ENCODE results near the gene ZNF385B.
"Not testable (repeated sequence)": the region's sequence is repeated elsewhere in the genome, so short reads cannot be mapped to it uniquely, and the experiment has no call there.

The ZNF385B gene

GRCh38 chr2:179817181-179817841 lies 44.1 kb downstream of the ZNF385B start:
- in situ Hi-C loops (cut with HindIII; ENCODE audit: low pct_ligation_motif_present, low pct_unique_long_range_greater_than_20kb, low sequenced_read_pairs) = no loop called here
- DNase-seq = no peak

DNA sequence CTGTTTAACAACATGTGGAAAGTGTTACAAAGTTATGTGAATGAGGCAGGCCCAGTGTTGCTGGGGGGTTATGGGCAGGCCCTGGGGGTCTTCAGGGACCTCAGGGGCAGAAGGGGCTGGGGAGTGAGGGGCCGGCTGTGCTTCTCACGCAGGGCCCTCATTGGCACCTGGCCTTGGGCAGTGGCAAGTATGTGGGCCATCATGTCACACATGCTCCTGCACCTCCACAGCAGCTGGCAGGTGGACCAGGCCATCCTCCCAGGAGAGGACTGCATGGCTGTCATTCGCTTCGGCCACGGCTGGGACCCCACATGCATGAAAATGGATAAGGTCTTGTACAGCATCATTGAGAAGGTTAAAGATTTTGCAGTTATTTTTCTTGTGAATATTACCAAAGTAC lies 47.4 kb downstream of the ZNF385B start:
- DNase-seq = no peak
- in situ Hi-C loops (cut with HindIII; ENCODE audit: low pct_ligation_motif_present, low pct_unique_long_range_greater_than_20kb, low sequenced_read_pairs) = no loop called here

DNA sequence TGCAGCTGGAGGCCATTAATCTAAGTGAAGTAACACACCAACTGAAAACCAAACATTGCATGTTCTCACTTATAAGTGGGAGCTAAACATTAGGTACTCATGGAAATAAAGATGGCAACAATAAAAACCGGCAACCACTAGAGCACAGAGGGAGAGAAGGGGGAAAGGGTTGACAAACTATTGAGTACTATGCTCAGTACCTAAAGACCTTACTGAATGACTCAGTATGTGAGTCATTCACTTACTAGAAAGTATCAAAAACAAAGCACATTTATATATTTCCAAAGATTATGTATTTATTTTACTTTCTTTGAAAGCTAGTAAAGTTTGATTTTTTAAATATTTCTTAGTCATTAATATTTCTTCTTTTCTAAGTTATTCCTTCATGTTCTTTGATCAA lies 48.9 kb downstream of the ZNF385B start:
- in situ Hi-C loops (cut with HindIII; ENCODE audit: low pct_ligation_motif_present, low pct_unique_long_range_greater_than_20kb, low sequenced_read_pairs) = no loop called here
- DNase-seq = no peak

- DNase-seq = no peak
- in situ Hi-C loops (cut with HindIII; ENCODE audit: low pct_ligation_motif_present, low pct_unique_long_range_greater_than_20kb, low sequenced_read_pairs) = no loop called here
Measured at GRCh38 chr2:179811042-179811441, 50.4 kb downstream of the ZNF385B start.

DNA sequence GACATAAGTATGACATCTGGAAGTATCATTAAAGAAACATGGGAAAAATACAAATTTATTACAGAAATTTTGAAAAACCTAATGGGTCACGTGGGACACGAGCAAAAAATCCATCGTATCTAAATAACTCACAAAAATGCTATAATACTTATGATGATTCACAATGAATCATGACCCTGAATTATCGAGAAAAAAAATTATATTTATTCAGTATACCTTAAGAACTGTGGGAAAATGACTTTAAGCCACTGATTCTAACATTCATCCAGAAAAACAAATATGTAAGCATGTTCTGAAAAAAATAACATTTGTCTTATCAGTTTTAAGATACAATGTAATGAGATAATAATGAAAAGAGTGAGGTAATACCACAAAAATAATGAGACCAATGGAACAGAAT lies 51.8 kb downstream of the ZNF385B start:
- DNase-seq = no peak
- in situ Hi-C loops (cut with HindIII; ENCODE audit: low pct_ligation_motif_present, low pct_unique_long_range_greater_than_20kb, low sequenced_read_pairs) = no loop called here

DNA sequence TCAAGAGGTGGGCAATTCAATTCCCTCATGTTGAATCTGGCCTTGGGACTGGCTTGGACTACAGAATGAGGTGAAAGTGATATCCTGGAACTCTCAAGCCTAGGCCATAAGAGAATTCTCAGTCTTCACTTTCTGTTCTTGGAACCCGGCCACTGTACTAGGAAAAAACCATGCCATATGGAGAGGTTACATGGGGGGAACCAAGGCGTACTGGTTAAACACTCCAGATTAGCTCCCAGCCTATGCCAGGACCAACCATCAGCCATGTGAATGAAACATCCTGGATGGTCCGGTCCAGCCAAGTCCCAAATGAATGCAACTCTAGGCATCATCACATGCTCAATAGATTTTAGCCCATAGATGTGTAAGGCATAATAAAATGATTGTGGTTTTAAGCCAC lies 56.4 kb downstream of the ZNF385B start:
- in situ Hi-C loops (cut with HindIII; ENCODE audit: low pct_ligation_motif_present, low pct_unique_long_range_greater_than_20kb, low sequenced_read_pairs) = no loop called here
- DNase-seq = no peak

- in situ Hi-C loops (cut with HindIII; ENCODE audit: low pct_ligation_motif_present, low pct_unique_long_range_greater_than_20kb, low sequenced_read_pairs) = no loop called here
- no peak for DNase-seq
Measured at GRCh38 chr2:179804206-179804605, 57.2 kb downstream of the ZNF385B start.

DNA sequence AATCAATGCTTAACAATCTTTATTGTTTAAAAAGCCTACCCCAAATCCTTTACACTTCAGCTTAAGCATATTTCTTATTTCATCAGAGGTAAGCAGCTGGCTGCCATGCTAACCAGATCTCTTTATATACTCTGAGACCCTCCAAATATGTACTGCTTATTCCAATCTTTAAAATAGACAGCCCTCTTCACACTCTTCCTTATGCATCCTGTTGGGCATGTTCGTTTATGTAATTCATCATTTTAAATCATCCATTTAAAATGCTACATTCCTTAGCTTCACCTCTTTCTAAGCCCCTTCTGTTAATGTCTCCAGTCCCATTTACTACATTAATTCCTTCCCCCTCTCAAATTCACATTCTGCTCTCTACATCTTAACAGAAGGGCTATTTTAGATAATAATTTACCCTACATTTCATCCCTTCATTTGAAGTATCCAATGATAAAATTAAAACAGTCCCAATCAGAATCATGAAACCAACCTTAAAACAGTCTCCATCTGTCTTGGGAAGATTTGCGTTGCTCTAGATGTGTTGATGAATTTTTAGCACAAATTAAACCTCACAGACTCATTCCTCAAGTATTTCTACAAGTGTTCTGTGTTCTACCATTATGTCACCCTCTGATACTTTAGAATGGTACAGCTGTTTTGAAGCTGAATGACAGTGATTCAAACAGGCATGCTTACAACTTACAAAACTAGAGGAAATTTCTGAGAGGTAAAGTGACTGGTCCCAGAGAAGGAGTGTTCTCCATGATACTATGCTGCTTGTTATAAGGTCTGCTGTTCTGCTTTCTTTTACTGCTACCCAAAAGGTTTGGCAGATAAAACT lies 59.1 kb downstream of the ZNF385B start:
- DNase-seq = no peak
- in situ Hi-C loops (cut with HindIII; ENCODE audit: low pct_ligation_motif_present, low pct_unique_long_range_greater_than_20kb, low sequenced_read_pairs) = no loop called here

GRCh38 chr2:179800776-179801175 lies 60.6 kb downstream of the ZNF385B start:
- in situ Hi-C loops (cut with HindIII; ENCODE audit: low pct_ligation_motif_present, low pct_unique_long_range_greater_than_20kb, low sequenced_read_pairs) = no loop called here
- no peak for DNase-seq

DNA sequence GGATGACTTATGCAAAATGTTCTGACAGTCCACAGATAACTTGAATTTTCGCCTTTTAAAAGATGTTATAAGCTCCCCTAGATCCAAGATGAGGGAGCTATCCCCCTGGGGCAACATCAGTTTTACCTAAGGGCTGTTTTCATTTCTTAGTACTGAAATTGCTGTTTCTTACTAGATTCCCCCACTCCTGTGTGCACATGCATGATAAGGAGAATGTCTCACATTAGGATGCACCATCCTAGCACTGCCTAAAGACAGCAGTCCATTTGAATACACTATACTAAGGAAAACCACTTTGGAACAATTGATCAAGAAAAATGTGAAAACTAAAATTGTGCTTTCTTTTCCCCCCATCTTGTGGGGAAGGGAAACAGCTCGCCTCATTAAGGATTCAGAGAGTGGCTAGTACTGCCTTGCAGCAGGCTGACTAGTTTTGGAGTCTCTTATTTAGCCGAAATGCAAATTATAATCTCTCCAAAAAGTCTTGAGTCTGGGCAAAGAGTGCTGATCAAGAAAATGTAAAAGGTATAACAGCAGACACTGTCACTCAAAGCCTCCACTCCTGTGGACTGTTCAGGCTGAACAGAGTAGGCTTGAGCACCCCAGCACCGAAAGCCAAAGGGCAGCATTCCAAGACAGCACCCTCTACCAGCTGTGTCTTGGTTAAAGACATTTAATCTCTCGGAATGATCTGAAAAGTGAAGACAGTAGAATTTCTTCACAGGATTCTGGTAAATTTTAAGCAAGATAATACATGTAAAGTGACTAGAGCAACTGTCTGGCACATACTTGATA lies 65.0 kb downstream of the ZNF385B start:
- DNase-seq = no peak
- in situ Hi-C loops (cut with HindIII; ENCODE audit: low pct_ligation_motif_present, low pct_unique_long_range_greater_than_20kb, low sequenced_read_pairs) = no loop called here

- DNase-seq = no peak
- in situ Hi-C loops (cut with HindIII; ENCODE audit: low pct_ligation_motif_present, low pct_unique_long_range_greater_than_20kb, low sequenced_read_pairs) = no loop called here
Measured at GRCh38 chr2:179793902-179794301, 67.5 kb downstream of the ZNF385B start.

DNA sequence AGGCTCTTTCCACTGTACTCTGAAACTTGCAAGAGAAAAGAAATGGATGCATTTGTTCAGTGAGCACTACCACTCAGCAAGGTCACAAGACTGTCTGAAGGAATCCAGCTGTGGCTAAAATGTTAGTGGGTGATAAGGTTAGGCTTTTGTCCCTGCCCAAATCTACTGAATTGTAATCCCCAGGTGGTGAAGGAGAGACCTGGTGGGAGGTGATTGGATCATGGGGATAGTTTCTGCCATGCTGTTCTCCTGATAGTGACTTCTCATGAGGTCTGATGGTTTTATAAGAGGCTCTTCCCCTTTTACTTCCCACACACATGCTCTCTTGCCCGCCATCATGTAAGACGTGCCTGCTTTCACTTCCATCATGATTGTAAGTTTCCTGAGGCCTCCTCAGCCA lies 68.2 kb downstream of the ZNF385B start:
- in situ Hi-C loops (cut with HindIII; ENCODE audit: low pct_ligation_motif_present, low pct_unique_long_range_greater_than_20kb, low sequenced_read_pairs) = no loop called here
- no peak for DNase-seq

GRCh38 chr2:179790235-179791217 lies 70.9 kb downstream of the ZNF385B start:
- in situ Hi-C loops (cut with HindIII; ENCODE audit: low pct_ligation_motif_present, low pct_unique_long_range_greater_than_20kb, low sequenced_read_pairs) = no loop called here
- DNase-seq = no peak

GRCh38 chr2:179788104-179788503 lies 73.3 kb downstream of the ZNF385B start:
- in situ Hi-C loops (cut with HindIII; ENCODE audit: low pct_ligation_motif_present, low pct_unique_long_range_greater_than_20kb, low sequenced_read_pairs) = no loop called here

GRCh38 chr2:179787601-179788000 lies 73.8 kb downstream of the ZNF385B start:
- in situ Hi-C loops (cut with HindIII; ENCODE audit: low pct_ligation_motif_present, low pct_unique_long_range_greater_than_20kb, low sequenced_read_pairs) = no loop called here
- no peak for DNase-seq

More at GRCh38 chr2:179788104-179788503, 73.3 kb downstream of the ZNF385B start:
- DNase-seq = no peak

DNA sequence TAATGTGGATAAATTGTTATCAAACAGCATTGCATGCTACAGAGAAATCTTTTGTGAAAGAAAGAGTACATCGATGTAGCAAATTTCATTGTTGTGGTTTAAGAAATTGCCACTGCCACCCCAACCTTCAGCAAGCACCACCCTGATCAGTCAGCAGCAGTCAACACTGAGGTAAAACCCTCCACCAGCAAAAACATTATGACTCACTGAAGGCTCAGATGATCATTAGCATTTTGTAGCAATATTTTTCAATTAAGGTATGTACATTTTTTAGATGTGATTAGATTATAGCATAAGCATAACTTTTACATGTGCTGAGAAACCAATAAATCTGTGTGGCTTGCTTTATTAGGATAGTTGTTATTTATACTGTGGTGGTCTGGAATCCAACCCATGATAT lies 75.5 kb downstream of the ZNF385B start:
- in situ Hi-C loops (cut with HindIII; ENCODE audit: low pct_ligation_motif_present, low pct_unique_long_range_greater_than_20kb, low sequenced_read_pairs) = no loop called here
- no peak for DNase-seq

GRCh38 chr2:179782346-179782745 lies 79.1 kb downstream of the ZNF385B start:
- in situ Hi-C loops (cut with HindIII; ENCODE audit: low pct_ligation_motif_present, low pct_unique_long_range_greater_than_20kb, low sequenced_read_pairs); DNase-seq: not testable (repeated sequence)

GRCh38 chr2:179773986-179774385 lies 87.4 kb downstream of the ZNF385B start:
- DNase-seq = no peak
- in situ Hi-C loops (cut with HindIII; ENCODE audit: low pct_ligation_motif_present, low pct_unique_long_range_greater_than_20kb, low sequenced_read_pairs) = no loop called here
